Left hindlimb (tissue), 1 donor: ENCODE data around the gene RETREG3.
A peak's percentile ranks its signal among the peaks of the same experiment; 100 is the strongest.
"Not testable (repeated sequence)": the region's sequence is repeated elsewhere in the genome, so short reads cannot be mapped to it uniquely, and the experiment has no call there.

Source experiments
- DNase-seq: peaks from one replicate; pipeline ENCODE4 v3.0.0-alpha.2; 2018

RETREG3 gene

GRCh38 chr17:42568341-42569111 lies 40.6 kb downstream of the RETREG3 start:
- DNase-seq: no peak

GRCh38 chr17:42566883-42567573 lies 42.1 kb downstream of the RETREG3 start, which contains the start of gene MLX:
TSS of gene MLX (plus strand) at chr17:42567100. CDS start at chr17:42567125, 25 bp downstream.
- peak; percentile 93 for DNase-seq

- no peak for DNase-seq
These were observed 42.8 kb downstream of the RETREG3 start for GRCh38 chr17:42566215-42566882.

GRCh38 chr17:42565523-42566214 lies 43.5 kb downstream of the RETREG3 start:
- no peak for DNase-seq

GRCh38 chr17:42564815-42565522 lies 44.2 kb downstream of the RETREG3 start:
- no peak for DNase-seq

- DNase-seq: no peak
These were observed 45.2 kb downstream of the RETREG3 start for GRCh38 chr17:42563950-42564349.

- no peak for DNase-seq
These were observed 45.6 kb downstream of the RETREG3 start for GRCh38 chr17:42563543-42563942.

- DNase-seq: no peak
These were observed 46.0 kb downstream of the RETREG3 start for GRCh38 chr17:42563143-42563509.

- DNase-seq: no peak
These were observed 46.6 kb downstream of the RETREG3 start for GRCh38 chr17:42562388-42563142.

- peak; percentile 96 for DNase-seq
These were observed 47.2 kb downstream of the RETREG3 start, which contains the start of gene COASY for GRCh38 chr17:42561897-42562387. TSS of gene COASY (plus strand) at chr17:42562148. CDS start at chr17:42562623, 475 bp downstream.

GRCh38 chr17:42560246-42560645 lies 48.9 kb downstream of the RETREG3 start:
- no peak for DNase-seq

GRCh38 chr17:42559075-42559474 lies 50.1 kb downstream of the RETREG3 start:
- DNase-seq: no peak

GRCh38 chr17:42555961-42556617 lies 53.1 kb downstream of the RETREG3 start:
- not testable (repeated sequence) for DNase-seq

GRCh38 chr17:42555122-42555622 lies 54.0 kb downstream of the RETREG3 start:
- no peak for DNase-seq

GRCh38 chr17:42554250-42555121 lies 54.7 kb downstream of the RETREG3 start:
- DNase-seq: peak; percentile 93

GRCh38 chr17:42553866-42554249 lies 55.3 kb downstream of the RETREG3 start:
- no peak for DNase-seq

- DNase-seq: no peak
These were observed 55.9 kb downstream of the RETREG3 start for GRCh38 chr17:42553161-42553818.

- not testable (repeated sequence) for DNase-seq
These were observed 56.4 kb downstream of the RETREG3 start, which contains the start of gene HSD17B1 for GRCh38 chr17:42552736-42553135. TSS of gene HSD17B1 (plus strand) at chr17:42552923. CDS start at chr17:42552934, 11 bp downstream.
